Measurements from ENCODE around the gene ARGLU1. TPM values are rescaled to one million over a fixed set of nuclear protein-coding genes. Genes with fewer than 3 reads are reported as not detected.
A peak's percentile ranks its signal among the peaks of the same experiment; 100 is the strongest.

ARGLU1 gene
- total and polyA plus RNA-seq, 12 donors, result 19.1 to 130 (median 58.3) TPM

GRCh38 chr13:106561551-106562170 is 6.3 kb downstream of the ARGLU1 start:
- WGBS, 4 donors, result 50 to 58% (median 53%) methylated on average over 6 of the region's 6 CpGs
- Histone ChIP-seq H3K27ac (peak overlapping the region in 1 of 5 donors; percentile 47), H3K27me3 (no peaks in the 10 kb centered on the region), H3K4me3 (no peak overlapping the region), H3K4me1 (replicated peaks in 1 of 2) (peaks cover 15 to 74% of the 10 kb centered on the region in 2 donors), H3K9me3 (replicated peaks in 1 of 3) (no peaks in the 10 kb centered on the region), H3K36me3 (replicated peaks in 1 of 2) (peaks cover 0 to 27% of the 10 kb centered on the region in 2 donors)
- intact Hi-C loops (cut with DNase I), result no loop called here
- peak in 3 of 7 donors; percentile 19 to 44 (median 31) for DNase-seq
- TF ChIP-seq POLR2A (IDR thresholded peaks at IDR 0.05) (no peak), CTCF (IDR thresholded peaks at IDR 0.05) (no peak)

- intact Hi-C loops (cut with DNase I), result no loop called here
- 54 to 74% (median 64%) methylated on average over 1 of the region's 1 CpG for WGBS, 4 donors
- H3K4me1 ChIP-seq (replicated peaks in 1 of 2), result peaks cover 8 to 66% of the 10 kb centered on the region in 2 donors
Observed at GRCh38 chr13:106560821-106561220, 7.1 kb downstream of the ARGLU1 start.

GRCh38 chr13:106558527-106558926 is 9.4 kb downstream of the ARGLU1 start:
- DNase-seq, result no peak
- peaks cover 0 to 43% of the 10 kb centered on the region in 2 donors for H3K4me1 ChIP-seq (replicated peaks in 1 of 2)
- peaks cover 0 to 54% of the 10 kb centered on the region in 2 donors for H3K36me3 ChIP-seq (replicated peaks in 1 of 2)
- H3K27ac ChIP-seq, result peak overlapping the region in 2 of 5 donors; percentile 21 to 28
- intact Hi-C loops (cut with DNase I), result no loop called here
- no peak overlapping the region for H3K4me3 ChIP-seq
- no peaks in the 10 kb centered on the region for H3K27me3 ChIP-seq
- no peak for TF ChIP-seq CTCF (IDR thresholded peaks at IDR 0.05)
- TF ChIP-seq POLR2A (IDR thresholded peaks at IDR 0.05), result no peak
- H3K9me3 ChIP-seq (replicated peaks in 1 of 3), result no peaks in the 10 kb centered on the region

More at GRCh38 chr13:106560821-106561220, 7.1 kb downstream of the ARGLU1 start:
- TF ChIP-seq POLR2A (IDR thresholded peaks at IDR 0.05), result no peak
- no peak for TF ChIP-seq CTCF (IDR thresholded peaks at IDR 0.05)
- Histone ChIP-seq H3K27me3 (no peaks in the 10 kb centered on the region), H3K4me3 (no peak overlapping the region), H3K36me3 (replicated peaks in 1 of 2) (peaks cover 0 to 36% of the 10 kb centered on the region in 2 donors), H3K27ac (peak overlapping the region in 1 of 5 donors; percentile 47), H3K9me3 (replicated peaks in 1 of 3) (no peaks in the 10 kb centered on the region)
- no peak for DNase-seq

- peaks cover 0 to 61% of the 10 kb centered on the region in 2 donors for H3K36me3 ChIP-seq (replicated peaks in 1 of 2)
- no peaks in the 10 kb centered on the region for H3K27me3 ChIP-seq
- H3K27ac ChIP-seq, result no peak overlapping the region
- no peaks in the 10 kb centered on the region for H3K9me3 ChIP-seq (replicated peaks in 1 of 3)
- peaks cover 0 to 30% of the 10 kb centered on the region in 2 donors for H3K4me1 ChIP-seq (replicated peaks in 1 of 2)
- no peak for DNase-seq
- WGBS, 4 donors, result 91 to 95% (median 92%) methylated on average over 4 of the region's 4 CpGs
- no peak overlapping the region for H3K4me3 ChIP-seq
- no peak for TF ChIP-seq POLR2A (IDR thresholded peaks at IDR 0.05)
- TF ChIP-seq CTCF (IDR thresholded peaks at IDR 0.05), result no peak
- intact Hi-C loops (cut with DNase I), result no loop called here
Observed at GRCh38 chr13:106555631-106556328, 12.2 kb downstream of the ARGLU1 start.

Measured in adrenal gland (tissue), 12 donors.